Measurements from ENCODE around the gene PCDHGB1. TPM values are rescaled to one million over a fixed set of nuclear protein-coding genes. Genes with fewer than 3 reads are reported as not detected.

PCDHGB1 gene
- total RNA-seq, 1 experiment from 2014 or later, result 5.6 TPM

GRCh38 chr5:141355641-141356040 is 5.7 kb downstream of the PCDHGB1 start:
- DNase-seq (ENCODE audit: low spot score), result no peak
- Mint-ChIP-seq H3K27ac (no peak overlapping the region), H3K4me3 (no peak overlapping the region), H3K9me3 (peaks cover 56% of the 10 kb centered on the region), H3K4me1 (peaks cover 7% of the 10 kb centered on the region), H3K36me3 (peaks cover 59% of the 10 kb centered on the region), H3K27me3 (ENCODE audit: low read depth) (peaks cover 9% of the 10 kb centered on the region)
- ChIA-PET POLR2A (no interaction called here), CTCF (interaction anchor here (0.9 to 2.5 kb wide), 13 partner anchors 12 to 208 kb away, joined by 3 to 11 read pairs (median 5); partner anchors contain the start of genes PCDHB15, PCDHGA10, PCDHGA3 and PCDHGB4)
- TF ChIP-seq ZNF532 (CRISPR knock-in tag; IDR thresholded peaks at IDR 0.05; ENCODE audit: borderline replicate concordance) (no peak), MYBL2 (CRISPR knock-in tag; IDR thresholded peaks at IDR 0.05) (no peak), TEAD1 (CRISPR knock-in tag; IDR thresholded peaks at IDR 0.05) (no peak), ZNF281 (CRISPR knock-in tag; IDR thresholded peaks at IDR 0.05) (no peak), ELF4 (CRISPR knock-in tag; IDR thresholded peaks at IDR 0.05; ENCODE audit: low read depth) (no peak), ATF1 (CRISPR knock-in tag; IDR thresholded peaks at IDR 0.05) (no peak), ZSCAN18 (CRISPR knock-in tag; IDR thresholded peaks at IDR 0.05) (no peak), CREB1 (CRISPR knock-in tag; IDR thresholded peaks at IDR 0.05) (no peak), E2F4 (CRISPR knock-in tag; IDR thresholded peaks at IDR 0.05; ENCODE audit: borderline replicate concordance, low read depth) (no peak), ERG (CRISPR knock-in tag; IDR thresholded peaks at IDR 0.05) (no peak), SP1 (CRISPR knock-in tag; conservative IDR thresholded peaks at IDR 0.05) (no peak), TP53 (CRISPR knock-in tag; IDR thresholded peaks at IDR 0.05) (no peak), IRF1 (CRISPR knock-in tag; IDR thresholded peaks at IDR 0.05) (no peak), ZNF219 (CRISPR knock-in tag; IDR thresholded peaks at IDR 0.05; ENCODE audit: borderline replicate concordance) (no peak)
- ATAC-seq, result no peak

All from WTC11 (cell line).